Measurements from ENCODE around the gene PRKN. TPM values are rescaled to one million over a fixed set of nuclear protein-coding genes. Genes with fewer than 3 reads are reported as not detected.

The PRKN gene
- total and polyA plus RNA-seq, 9 donors: 3.0 to 15.0 (median 9.2) TPM

- intact Hi-C loops (cut with DNase I): no loop called here
- H3K27me3 ChIP-seq: no peaks in the 10 kb centered on the region
- no peak for TF ChIP-seq POLR2A (IDR thresholded peaks at IDR 0.05)
- TF ChIP-seq CTCF (IDR thresholded peaks at IDR 0.05): no peak
- TF ChIP-seq EP300 (IDR thresholded peaks at IDR 0.05): no peak
- H3K4me1 ChIP-seq (ENCODE audit: insufficient read depth): no peaks in the 10 kb centered on the region
- WGBS, 3 donors: 92 to 95% (median 94%) methylated on average over 4 of the region's 4 CpGs
- H3K9me3 ChIP-seq: no peaks in the 10 kb centered on the region
- no peak overlapping the region for H3K4me3 ChIP-seq
- DNase-seq: no peak
- no peak overlapping the region for H3K27ac ChIP-seq
- no peaks in the 10 kb centered on the region for H3K36me3 ChIP-seq
Measured at GRCh38 chr6:161479376-161479775, 1248.2 kb downstream of the PRKN start.

GRCh38 chr6:161477876-161478425 lies 1249.6 kb downstream of the PRKN start:
- no peak for DNase-seq
- no peaks in the 10 kb centered on the region for H3K9me3 ChIP-seq
- no peaks in the 10 kb centered on the region for H3K4me1 ChIP-seq (ENCODE audit: insufficient read depth)
- intact Hi-C loops (cut with DNase I): no loop called here
- 88 to 94% (median 92%) methylated on average over 7 of the region's 7 CpGs for WGBS, 3 donors
- H3K36me3 ChIP-seq: no peaks in the 10 kb centered on the region
- no peak for TF ChIP-seq CTCF (IDR thresholded peaks at IDR 0.05)
- TF ChIP-seq EP300 (IDR thresholded peaks at IDR 0.05): no peak
- no peak for TF ChIP-seq POLR2A (IDR thresholded peaks at IDR 0.05)
- H3K27me3 ChIP-seq: no peaks in the 10 kb centered on the region
- no peak overlapping the region for H3K27ac ChIP-seq
- H3K4me3 ChIP-seq: no peak overlapping the region

GRCh38 chr6:161476711-161477110 lies 1250.9 kb downstream of the PRKN start:
- H3K9me3 ChIP-seq: no peaks in the 10 kb centered on the region
- no peaks in the 10 kb centered on the region for H3K36me3 ChIP-seq
- no peak for TF ChIP-seq CTCF (IDR thresholded peaks at IDR 0.05)
- TF ChIP-seq POLR2A (IDR thresholded peaks at IDR 0.05): no peak
- no peak for TF ChIP-seq EP300 (IDR thresholded peaks at IDR 0.05)
- intact Hi-C loops (cut with DNase I): no loop called here
- H3K27ac ChIP-seq: no peak overlapping the region
- 51 to 75% (median 57%) methylated on average over 9 of the region's 9 CpGs for WGBS, 3 donors
- no peak overlapping the region for H3K4me3 ChIP-seq
- no peaks in the 10 kb centered on the region for H3K4me1 ChIP-seq (ENCODE audit: insufficient read depth)
- no peak for DNase-seq
- no peaks in the 10 kb centered on the region for H3K27me3 ChIP-seq

GRCh38 chr6:161465403-161465802 lies 1262.2 kb downstream of the PRKN start:
- Histone ChIP-seq H3K27me3 (no peaks in the 10 kb centered on the region), H3K27ac (no peak overlapping the region), H3K4me3 (no peak overlapping the region), H3K9me3 (no peaks in the 10 kb centered on the region), H3K36me3 (no peaks in the 10 kb centered on the region), H3K4me1 (ENCODE audit: insufficient read depth) (no peaks in the 10 kb centered on the region)
- TF ChIP-seq CTCF (IDR thresholded peaks at IDR 0.05) (no peak), EP300 (IDR thresholded peaks at IDR 0.05) (no peak), POLR2A (IDR thresholded peaks at IDR 0.05) (no peak)
- 79 to 81% (median 80%) methylated on average over 2 of the region's 2 CpGs for WGBS, 3 donors
- no peak for DNase-seq
- intact Hi-C loops (cut with DNase I): no loop called here
